PC-9 (cell line): ENCODE measurements around the gene IFITM5.

Experiments
- EZH2 ChIP-seq: fragments of 200-600 bp; sonication (generic); IDR thresholded peaks from 2 replicates; pipeline ENCODE4 v1.8.0; 2017; ENCODE audit warnings: antibody characterized with exemption, low read depth
- TF ChIP-seq, protein P1 (sequence below): fragments of 200-600 bp; sonication (generic); conservative IDR thresholded peaks from 2 replicates; pipeline ENCODE4 v1.6.1; 2017; ENCODE audit warnings: mixed run types, antibody characterized with exemption, mild to moderate bottlenecking, moderate library complexity

DNA sequence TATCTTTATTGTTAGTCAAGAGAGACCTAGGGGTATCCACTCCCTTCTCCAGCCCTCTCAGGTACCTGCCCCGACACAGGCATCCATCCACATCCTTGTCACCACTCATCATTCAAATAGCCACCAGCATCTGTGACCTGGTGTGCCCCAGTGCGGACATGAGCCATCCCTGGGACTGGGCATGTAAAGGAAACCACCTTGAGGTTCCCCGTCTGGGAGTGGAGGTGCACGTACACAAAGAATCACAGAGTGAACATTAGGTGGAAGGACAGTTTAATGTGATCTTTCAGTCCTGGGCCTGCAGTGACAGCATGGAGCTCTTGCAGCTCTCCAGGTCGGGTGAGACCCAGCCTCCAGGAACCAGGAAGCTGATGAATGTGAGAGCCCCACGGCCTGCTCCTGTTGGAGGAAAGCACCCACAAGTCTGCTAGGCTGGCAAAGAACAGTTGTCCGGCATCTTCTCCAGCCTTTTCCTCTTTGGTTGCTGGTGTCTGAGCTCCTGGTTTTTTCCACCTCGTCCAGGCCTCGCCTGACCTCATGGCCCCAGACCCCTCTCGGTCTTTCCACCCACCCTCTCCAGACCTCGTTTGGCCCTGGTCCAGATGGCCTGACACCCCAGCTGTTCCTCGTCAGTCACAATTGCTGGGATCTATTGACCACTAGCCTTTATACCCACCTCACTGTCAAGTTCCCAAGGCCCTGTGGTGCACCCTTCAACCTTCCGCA lies 46.0 kb downstream of the IFITM5 start:
- TF ChIP-seq, protein P1, sequence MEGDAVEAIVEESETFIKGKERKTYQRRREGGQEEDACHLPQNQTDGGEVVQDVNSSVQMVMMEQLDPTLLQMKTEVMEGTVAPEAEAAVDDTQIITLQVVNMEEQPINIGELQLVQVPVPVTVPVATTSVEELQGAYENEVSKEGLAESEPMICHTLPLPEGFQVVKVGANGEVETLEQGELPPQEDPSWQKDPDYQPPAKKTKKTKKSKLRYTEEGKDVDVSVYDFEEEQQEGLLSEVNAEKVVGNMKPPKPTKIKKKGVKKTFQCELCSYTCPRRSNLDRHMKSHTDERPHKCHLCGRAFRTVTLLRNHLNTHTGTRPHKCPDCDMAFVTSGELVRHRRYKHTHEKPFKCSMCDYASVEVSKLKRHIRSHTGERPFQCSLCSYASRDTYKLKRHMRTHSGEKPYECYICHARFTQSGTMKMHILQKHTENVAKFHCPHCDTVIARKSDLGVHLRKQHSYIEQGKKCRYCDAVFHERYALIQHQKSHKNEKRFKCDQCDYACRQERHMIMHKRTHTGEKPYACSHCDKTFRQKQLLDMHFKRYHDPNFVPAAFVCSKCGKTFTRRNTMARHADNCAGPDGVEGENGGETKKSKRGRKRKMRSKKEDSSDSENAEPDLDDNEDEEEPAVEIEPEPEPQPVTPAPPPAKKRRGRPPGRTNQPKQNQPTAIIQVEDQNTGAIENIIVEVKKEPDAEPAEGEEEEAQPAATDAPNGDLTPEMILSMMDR = no peak
- TF ChIP-seq EZH2 = no peak
